HEK293 (cell line): ENCODE results near the gene FMNL1.

Source experiments
- CTCF ChIA-PET: fragments of 350-600 bp; formaldehyde crosslinking; extraction: SDS; loops from one replicate; lab custom pipeline; 2021; ENCODE audit warnings: antibody characterized with exemption; lab: Yijun Ruan, JAX
- POLR2A ChIA-PET: fragments of 300-600 bp; formaldehyde crosslinking; extraction: SDS; loops from one replicate; lab custom pipeline; 2020; ENCODE audit warnings: antibody characterized with exemption, inconsistent platforms; lab: Yijun Ruan, JAX
- H3K27ac ChIP-seq: fragments of 200-500 bp; sonication (Bioruptor generic); 2 replicates; pipeline ENCODE4 v1.5.1; 2014; ENCODE audit warnings: low read depth, low read length, control low read depth, inconsistent platforms; ENCODE audit errors: extremely low read depth
- H3K36me3 ChIP-seq, 2 experiments: fragments of 200-500 bp in 1 of 2; sonication (Bioruptor generic) in 1 of 2; 1 replicate in 1 of 2; 2 replicates in 1 of 2; pipeline ENCODE4 v1.5.1; 2014 to 2017; ENCODE audit warnings: inconsistent platforms in 2 of 2, low read length in 2 of 2; ENCODE audit not compliant: control insufficient read depth in 2 of 2, insufficient read depth in 1 of 2
- H3K4me1 ChIP-seq: fragments of 200-500 bp; sonication (Bioruptor generic); 2 replicates; pipeline ENCODE4 v1.5.1; 2014; ENCODE audit warnings: mild to moderate bottlenecking, low read length, inconsistent platforms; ENCODE audit not compliant: control insufficient read depth, insufficient read depth
- H3K4me3 ChIP-seq: 2 replicates; pipeline ENCODE4 v1.5.1; 2011; ENCODE audit warnings: low read depth, mild to moderate bottlenecking, control low read depth, low read length, moderate library complexity
- H3K9me3 ChIP-seq: fragments of 200-500 bp; sonication (Bioruptor generic); 2 replicates; pipeline ENCODE4 v1.5.1; 2014; ENCODE audit warnings: low read depth, low read length, inconsistent platforms; ENCODE audit not compliant: control insufficient read depth, insufficient read depth
- ELK4 ChIP-seq: IDR thresholded peaks from 2 replicates; pipeline ENCODE4 v1.6.1; 2011; ENCODE audit warnings: mild to moderate bottlenecking, low read depth, low read length, borderline replicate concordance
- HOXA7 ChIP-seq: sonication (generic); formaldehyde crosslinking; IDR thresholded peaks from 2 replicates; pipeline ENCODE4 v1.8.1; 2022; ENCODE audit warnings: missing genetic modification reagents, borderline replicate concordance
- MEIS1 ChIP-seq: sonication (generic); formaldehyde crosslinking; IDR thresholded peaks from 2 replicates; pipeline ENCODE4 v1.8.1; 2022; ENCODE audit warnings: missing genetic modification reagents, mild to moderate bottlenecking, borderline replicate concordance
- PRDM6 ChIP-seq: fragments of 450-650 bp; formaldehyde crosslinking; IDR thresholded peaks from 2 replicates; pipeline ENCODE4 v1.5.1; 2017; ENCODE audit warnings: missing biosample characterization, missing genetic modification characterization
- REPIN1 ChIP-seq: fragments of 450-650 bp; formaldehyde crosslinking; IDR thresholded peaks from 2 replicates; pipeline ENCODE4 v1.5.1; 2017; ENCODE audit warnings: missing biosample characterization, missing genetic modification characterization, low read depth
- SCRT2 ChIP-seq: fragments of 450-650 bp; formaldehyde crosslinking; IDR thresholded peaks from 2 replicates; pipeline ENCODE4 v1.5.1; 2016; ENCODE audit warnings: missing biosample characterization, missing genetic modification characterization
- ZBTB10 ChIP-seq: fragments of 450-650 bp; formaldehyde crosslinking; IDR thresholded peaks from 2 replicates; pipeline ENCODE4 v1.5.1; 2016; ENCODE audit warnings: missing biosample characterization, missing genetic modification characterization
- ZFP37 ChIP-seq: fragments of 450-650 bp; formaldehyde crosslinking; IDR thresholded peaks from 2 replicates; pipeline ENCODE4 v1.5.1; 2016; ENCODE audit warnings: missing biosample characterization, missing genetic modification characterization
- ZFP41 ChIP-seq: fragments of 450-650 bp; formaldehyde crosslinking; IDR thresholded peaks from 2 replicates; pipeline ENCODE4 v1.5.1; 2016; ENCODE audit warnings: missing biosample characterization, missing genetic modification characterization, borderline replicate concordance
- ZNF114 ChIP-seq: fragments of 450-650 bp; formaldehyde crosslinking; IDR thresholded peaks from 2 replicates; pipeline ENCODE4 v1.5.0; 2017; ENCODE audit warnings: missing biosample characterization, missing genetic modification characterization
- ZNF16 ChIP-seq: fragments of 450-650 bp; formaldehyde crosslinking; IDR thresholded peaks from 2 replicates; pipeline ENCODE4 v1.5.1; 2016; ENCODE audit warnings: low read depth, missing biosample characterization, missing genetic modification characterization
- ZNF169 ChIP-seq: fragments of 450-650 bp; formaldehyde crosslinking; IDR thresholded peaks from 2 replicates; pipeline ENCODE4 v1.5.1; 2016; ENCODE audit warnings: missing biosample characterization, missing genetic modification characterization
- ZNF248 ChIP-seq: fragments of 450-650 bp; formaldehyde crosslinking; IDR thresholded peaks from 2 replicates; pipeline ENCODE4 v1.5.1; 2017; ENCODE audit warnings: missing biosample characterization, missing genetic modification characterization
- ZNF302 ChIP-seq: fragments of 450-650 bp; formaldehyde crosslinking; IDR thresholded peaks from 2 replicates; pipeline ENCODE4 v1.5.1; 2016; ENCODE audit warnings: missing biosample characterization, missing genetic modification characterization, low read depth
- ZNF335 ChIP-seq: fragments of 450-650 bp; formaldehyde crosslinking; conservative IDR thresholded peaks from 2 replicates; pipeline ENCODE4 v1.5.1; 2016; ENCODE audit warnings: missing biosample characterization, missing genetic modification characterization
- ZNF391 ChIP-seq: fragments of 450-650 bp; formaldehyde crosslinking; IDR thresholded peaks from 2 replicates; pipeline ENCODE4 v1.5.1; 2016; ENCODE audit warnings: low read depth, missing biosample characterization, missing genetic modification characterization, borderline replicate concordance
- ZNF549 ChIP-seq: fragments of 450-650 bp; IDR thresholded peaks from 2 replicates; pipeline ENCODE4 v1.5.1; 2018; ENCODE audit warnings: missing biosample characterization, missing genetic modification characterization, mild to moderate bottlenecking, inconsistent platforms, moderate library complexity
- ZNF561 ChIP-seq: fragments of 450-650 bp; IDR thresholded peaks from 2 replicates; pipeline ENCODE4 v1.5.1; 2018; ENCODE audit warnings: missing biosample characterization, missing genetic modification characterization, borderline replicate concordance
- ZNF571 ChIP-seq: fragments of 450-650 bp; formaldehyde crosslinking; IDR thresholded peaks from 2 replicates; pipeline ENCODE4 v1.5.0; 2017; ENCODE audit warnings: missing biosample characterization, missing genetic modification characterization
- ZNF791 ChIP-seq: fragments of 450-650 bp; formaldehyde crosslinking; IDR thresholded peaks from 2 replicates; pipeline ENCODE4 v1.5.1; 2016; ENCODE audit warnings: missing biosample characterization, missing genetic modification characterization
- ZNF837 ChIP-seq: fragments of 450-650 bp; formaldehyde crosslinking; IDR thresholded peaks from 2 replicates; pipeline ENCODE4 v1.5.1; 2016; ENCODE audit warnings: missing biosample characterization, missing genetic modification characterization
- ZSCAN5A ChIP-seq: fragments of 450-650 bp; formaldehyde crosslinking; IDR thresholded peaks from 2 replicates; pipeline ENCODE4 v1.5.1; 2016; ENCODE audit warnings: missing biosample characterization, missing genetic modification characterization

The FMNL1 gene

GRCh38 chr17:45290269-45290765 lies 68.6 kb downstream of the FMNL1 start:
- Histone ChIP-seq H3K36me3 (peaks cover 6 to 51% of the 10 kb centered on the region in 2 experiments; a peak in 2 of 3 replicates), H3K4me1 (peaks cover 12% of the 10 kb centered on the region), H3K9me3 (no peaks in the 10 kb centered on the region), H3K27ac (no peak overlapping the region)
- ChIA-PET CTCF (interaction anchor here (0.8 to 6.1 kb wide), 3 partner anchors 13 to 95 kb away, joined by 3 to 37 read pairs (median 5); no protein-coding TSS in a partner anchor), POLR2A (no interaction called here)
- no peak for TF ChIP-seq ZNF837 (tag by site-specific recombination)
- no peak for TF ChIP-seq HOXA7 (CRISPR knock-in tag)
- no peak for TF ChIP-seq ZNF791 (tag by site-specific recombination)
- TF ChIP-seq MEIS1 (CRISPR knock-in tag): no peak
- TF ChIP-seq ZNF169 (tag by site-specific recombination): no peak
- no peak for TF ChIP-seq ELK4
- no peak for TF ChIP-seq ZNF571 (tag by site-specific recombination)
- TF ChIP-seq PRDM6 (tag by site-specific recombination): no peak
- no peak for TF ChIP-seq ZSCAN5A (tag by site-specific recombination)
- no peak for TF ChIP-seq ZNF335 (tag by site-specific recombination)
- TF ChIP-seq, all 188 proteins: peak for 0
- H3K4me3 ChIP-seq: no peak overlapping the region

GRCh38 chr17:45291171-45291805 lies 69.6 kb downstream of the FMNL1 start:
- POLR2A ChIA-PET: interaction anchor here (0.5 kb wide), 1 partner anchor 13 kb away, joined by 4 read pairs; no protein-coding TSS in a partner anchor
- TF ChIP-seq ZNF549 (tag by site-specific recombination) (no peak), SCRT2 (tag by site-specific recombination) (0 out of 2 replicates have a peak, but pooled peaks have one; percentile 11), ZNF391 (tag by site-specific recombination) (no peak), ZNF302 (tag by site-specific recombination) (no peak)
- TF ChIP-seq, all 188 proteins: peak for 1
- H3K4me1 ChIP-seq: peaks cover 12% of the 10 kb centered on the region
- CTCF ChIA-PET: interaction anchor here (0.7 to 4.8 kb wide), 4 partner anchors 14 to 156 kb away, joined by 4 to 38 read pairs (median 6); partner anchors contain the start of genes ACBD4 and MAP3K14
- H3K4me3 ChIP-seq: no peak overlapping the region
- peaks cover 3 to 49% of the 10 kb centered on the region in 2 experiments; a peak in 2 of 3 replicates for H3K36me3 ChIP-seq
- H3K9me3 ChIP-seq: no peaks in the 10 kb centered on the region
- H3K27ac ChIP-seq: no peak overlapping the region

- Histone ChIP-seq H3K36me3 (peaks cover 3 to 34% of the 10 kb centered on the region in 2 experiments; a peak in 2 of 3 replicates), H3K4me1 (peaks cover 12% of the 10 kb centered on the region), H3K9me3 (no peaks in the 10 kb centered on the region), H3K27ac (no peak overlapping the region), H3K4me3 (no peak overlapping the region)
- POLR2A ChIA-PET: interaction anchor here (2.0 kb wide), 1 partner anchor 25 kb away, joined by 8 read pairs; the partner anchor contains the start of gene MAP3K14
- CTCF ChIA-PET: interaction anchor here (0.5 to 4.8 kb wide), 14 partner anchors 10 to 452 kb away, joined by 3 to 38 read pairs (median 5); partner anchors contain the start of genes ACBD4 and MAP3K14
- TF ChIP-seq REPIN1 (tag by site-specific recombination) (no peak), ZFP37 (tag by site-specific recombination) (no peak), ZNF561 (tag by site-specific recombination) (no peak), ZFP41 (tag by site-specific recombination) (no peak), ZNF114 (tag by site-specific recombination) (no peak), ZNF248 (no peak), ZNF571 (tag by site-specific recombination) (no peak), ZBTB10 (tag by site-specific recombination) (no peak), ZNF16 (tag by site-specific recombination) (no peak)
Measured at GRCh38 chr17:45292696-45293412, 71.2 kb downstream of the FMNL1 start.
